Stomach smooth muscle (tissue), 2 donors: ENCODE data around the gene CHRNB1.

Experiments
- H3K27ac ChIP-seq: one replicate; pipeline ENCODE4 v1.7.0; 2013; ENCODE audit warnings: mild to moderate bottlenecking, low read length, inconsistent platforms
- H3K27me3 ChIP-seq, 2 donors: one replicate each; pipeline ENCODE4 v1.7.0; 2013; ENCODE audit warnings: low read length in 2 of 2; ENCODE audit not compliant: insufficient read depth in 2 of 2, control insufficient read depth in 1 of 2
- H3K36me3 ChIP-seq, 2 donors: one replicate each; pipeline ENCODE4 v1.7.0; 2013; ENCODE audit warnings: low read length in 2 of 2; ENCODE audit not compliant: control insufficient read depth in 2 of 2, insufficient read depth in 2 of 2
- H3K4me1 ChIP-seq: one replicate; pipeline ENCODE4 v1.7.0; 2013; ENCODE audit warnings: low read length; ENCODE audit not compliant: control insufficient read depth, insufficient read depth
- H3K4me3 ChIP-seq, 2 donors: one replicate each; pipeline ENCODE4 v1.7.0; 2013; ENCODE audit warnings: low read length in 2 of 2
- H3K9ac ChIP-seq, 2 donors: one replicate each; pipeline ENCODE4 v1.7.0; 2013; ENCODE audit warnings: low read length in 2 of 2, mild to moderate bottlenecking in 1 of 2
- H3K9me3 ChIP-seq, 2 donors: one replicate each; pipeline ENCODE4 v1.7.0; 2013; ENCODE audit warnings: low read length in 2 of 2; ENCODE audit not compliant: control insufficient read depth in 2 of 2
- donor health status: healthy.
- donor health status: Pancreatic carcinoma.

Gene CHRNB1

GRCh38 chr17:7444682-7445618 is at the start of gene CHRNB1:
Gene CHRNB1, plus strand, starts transcription at chr17:7445061. Its CDS starts 67 bp downstream, at chr17:7445128.
- Histone ChIP-seq H3K27ac (no peak within 1 kb of the TSS), H3K9me3 (no peaks in the 10 kb centered on the region), H3K27me3 (peaks cover 56 to 64% of the 10 kb centered on the region in 2 donors), H3K36me3 (no peaks in the 10 kb centered on the region), H3K4me3 (peak within 1 kb of the TSS; percentile 19 to 57), H3K9ac (no peak within 1 kb of the TSS), H3K4me1 (peaks cover 22% of the 10 kb centered on the region)

- Histone ChIP-seq H3K9me3 (no peaks in the 10 kb centered on the region), H3K4me1 (peaks cover 18% of the 10 kb centered on the region), H3K27ac (no peak overlapping the region), H3K4me3 (no peak overlapping the region), H3K9ac (no peak overlapping the region), H3K36me3 (peaks cover 0 to 3% of the 10 kb centered on the region in 2 donors), H3K27me3 (no peaks in the 10 kb centered on the region)
Measured at GRCh38 chr17:7396147-7396546, 48.7 kb upstream of the CHRNB1 start.

- Histone ChIP-seq H3K4me3 (no peak overlapping the region), H3K36me3 (no peaks in the 10 kb centered on the region), H3K9ac (no peak overlapping the region), H3K9me3 (no peaks in the 10 kb centered on the region), H3K4me1 (peaks cover 22% of the 10 kb centered on the region), H3K27me3 (no peaks in the 10 kb centered on the region), H3K27ac (no peak overlapping the region)
Measured at GRCh38 chr17:7398612-7399011, 46.2 kb upstream of the CHRNB1 start.

- Histone ChIP-seq H3K27me3 (no peaks in the 10 kb centered on the region), H3K4me1 (peaks cover 18% of the 10 kb centered on the region), H3K4me3 (peak overlapping the region; percentile 81 to 82), H3K27ac (peak overlapping the region; percentile 79), H3K9ac (peak overlapping the region; percentile 71 to 78), H3K36me3 (no peaks in the 10 kb centered on the region), H3K9me3 (no peaks in the 10 kb centered on the region)
Measured at GRCh38 chr17:7403043-7403726, 41.7 kb upstream of the CHRNB1 start.

- H3K4me3 ChIP-seq, result peak overlapping the region; percentile 81 to 82
- H3K27me3 ChIP-seq, result no peaks in the 10 kb centered on the region
- no peaks in the 10 kb centered on the region for H3K9me3 ChIP-seq
- peak overlapping the region; percentile 71 to 78 for H3K9ac ChIP-seq
- H3K27ac ChIP-seq, result peak overlapping the region; percentile 79
- H3K4me1 ChIP-seq, result peaks cover 18% of the 10 kb centered on the region
- no peaks in the 10 kb centered on the region for H3K36me3 ChIP-seq
Measured at GRCh38 chr17:7403727-7403976, 41.2 kb upstream of the CHRNB1 start.

- Histone ChIP-seq H3K36me3 (peaks cover 0 to 3% of the 10 kb centered on the region in 2 donors), H3K4me3 (peak within 1 kb of the TSS; percentile 81 to 82), H3K9me3 (no peaks in the 10 kb centered on the region), H3K27me3 (no peaks in the 10 kb centered on the region), H3K4me1 (peaks cover 18% of the 10 kb centered on the region), H3K9ac (peak within 1 kb of the TSS; percentile 71 to 80), H3K27ac (peak within 1 kb of the TSS; percentile 79)
Measured at GRCh38 chr17:7403977-7404736, 40.7 kb upstream of the CHRNB1 start, which contains the start of gene TMEM256. Gene TMEM256, minus strand, starts transcription at chr17:7404097. Its CDS starts 13 bp downstream, at chr17:7404084.

- H3K9me3 ChIP-seq, result no peaks in the 10 kb centered on the region
- H3K27me3 ChIP-seq, result no peaks in the 10 kb centered on the region
- H3K9ac ChIP-seq, result peak overlapping the region; percentile 64 to 80
- H3K4me1 ChIP-seq, result peaks cover 18% of the 10 kb centered on the region
- peak overlapping the region; percentile 79 for H3K27ac ChIP-seq
- H3K4me3 ChIP-seq, result peak overlapping the region; percentile 28 to 82
- H3K36me3 ChIP-seq, result peaks cover 6 to 8% of the 10 kb centered on the region in 2 donors
Measured at GRCh38 chr17:7404737-7405349, 40.0 kb upstream of the CHRNB1 start.

GRCh38 chr17:7405350-7406234 is 39.3 kb upstream of the CHRNB1 start:
- Histone ChIP-seq H3K4me1 (peaks cover 18% of the 10 kb centered on the region), H3K4me3 (peak overlapping the region; percentile 28 to 82), H3K36me3 (peaks cover 9 to 13% of the 10 kb centered on the region in 2 donors), H3K27ac (peak overlapping the region; percentile 79), H3K9ac (peak overlapping the region; percentile 64 to 80), H3K27me3 (no peaks in the 10 kb centered on the region), H3K9me3 (no peaks in the 10 kb centered on the region)

GRCh38 chr17:7406235-7406825 is 38.5 kb upstream of the CHRNB1 start:
- peak overlapping the region in 1 of 2 donors; percentile 64 for H3K9ac ChIP-seq
- H3K27me3 ChIP-seq, result no peaks in the 10 kb centered on the region
- peaks cover 9 to 13% of the 10 kb centered on the region in 2 donors for H3K36me3 ChIP-seq
- peak overlapping the region; percentile 28 to 82 for H3K4me3 ChIP-seq
- H3K27ac ChIP-seq, result peak overlapping the region; percentile 79
- H3K9me3 ChIP-seq, result no peaks in the 10 kb centered on the region
- H3K4me1 ChIP-seq, result peaks cover 18% of the 10 kb centered on the region
